Type B pancreatic cell (in vitro differentiated cells): ENCODE results near the gene SPOPL. TPM values are rescaled to one million over a fixed set of nuclear protein-coding genes. Genes with fewer than 3 reads are reported as not detected.
"Not testable (repeated sequence)": the region's sequence is repeated elsewhere in the genome, so short reads cannot be mapped to it uniquely, and the experiment has no call there.

Experiments used
- DNase-seq: peaks from one replicate; pipeline ENCODE4 v3.0.0; 2021; ENCODE audit warnings: mixed read lengths; ENCODE audit not compliant: unreplicated experiment; ENCODE audit errors: extremely low spot score
- H3K27ac Mint-ChIP-seq: 2 replicates; pipeline ENCODE4 v1.8.0; 2021; ENCODE audit warnings: mild to moderate bottlenecking, mixed read lengths
- H3K27me3 Mint-ChIP-seq: 2 replicates; pipeline ENCODE4 v1.8.0; 2021; ENCODE audit warnings: mixed read lengths
- H3K36me3 Mint-ChIP-seq: 2 replicates; pipeline ENCODE4 v1.8.0; 2021; ENCODE audit warnings: mixed read lengths
- H3K4me1 Mint-ChIP-seq: one replicate; pipeline ENCODE4 v1.8.0; 2021; ENCODE audit warnings: mixed read lengths; ENCODE audit not compliant: unreplicated experiment
- H3K4me3 Mint-ChIP-seq: 2 replicates; pipeline ENCODE4 v1.8.0; 2021; ENCODE audit warnings: mild to moderate bottlenecking, mixed read lengths
- H3K9me3 Mint-ChIP-seq: 2 replicates; pipeline ENCODE4 v1.8.0; 2021; ENCODE audit warnings: mixed read lengths
- total RNA-seq: library from RNA; stranded (reverse); gene quantifications from 2 replicates; pipeline ENCODE4 v1.2.1, GENCODE V29; 2021; ENCODE audit warnings: low replicate concordance
- TF ChIP-seq, protein P1 (sequence below): fragments of 200-600 bp; sonication (generic); conservative IDR thresholded peaks from 2 replicates; pipeline ENCODE4 v1.5.0; 2021; ENCODE audit warnings: antibody characterized with exemption, mild to moderate bottlenecking

The SPOPL gene
- total RNA-seq, 1 donor from 2014 or later = 24.7 TPM

DNA sequence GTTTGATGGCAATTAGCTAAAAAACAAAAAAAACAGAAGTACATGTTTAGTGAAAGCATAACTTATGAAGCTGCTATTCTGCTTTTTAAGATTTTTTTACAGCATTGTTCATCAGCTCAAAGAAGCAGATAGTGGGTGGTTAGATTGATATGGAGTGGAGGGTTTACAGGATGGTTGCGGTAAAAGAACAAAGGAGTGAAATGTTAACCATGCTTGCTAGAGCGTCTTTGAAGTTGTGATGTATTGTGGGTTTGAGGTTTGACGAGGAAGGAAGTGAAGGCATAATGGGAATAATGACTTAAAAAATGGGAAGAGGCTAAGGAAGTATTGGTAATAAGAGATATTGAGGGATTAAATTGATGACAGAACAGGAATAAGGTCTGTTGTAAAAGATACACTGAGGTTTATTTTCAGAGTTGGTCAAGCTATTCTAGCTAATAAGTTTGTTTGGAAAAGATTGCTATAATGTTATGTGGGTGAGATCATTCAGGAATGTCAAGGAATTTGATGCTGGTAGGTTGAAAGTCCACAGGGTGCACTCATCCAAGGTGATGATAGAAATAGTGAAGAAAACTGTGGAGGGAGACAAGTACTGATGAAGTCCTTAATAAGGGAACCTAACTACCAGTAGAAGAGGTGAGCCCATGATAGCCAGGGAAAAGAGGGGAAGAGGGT is 14.6 kb downstream of the SPOPL start:
- H3K9me3 Mint-ChIP-seq = peaks cover 8% of the 10 kb centered on the region
- peaks cover 26% of the 10 kb centered on the region for H3K36me3 Mint-ChIP-seq
- peaks cover 20% of the 10 kb centered on the region for H3K4me1 Mint-ChIP-seq
- peak overlapping the region; percentile 21 for H3K4me3 Mint-ChIP-seq
- TF ChIP-seq, protein P1, sequence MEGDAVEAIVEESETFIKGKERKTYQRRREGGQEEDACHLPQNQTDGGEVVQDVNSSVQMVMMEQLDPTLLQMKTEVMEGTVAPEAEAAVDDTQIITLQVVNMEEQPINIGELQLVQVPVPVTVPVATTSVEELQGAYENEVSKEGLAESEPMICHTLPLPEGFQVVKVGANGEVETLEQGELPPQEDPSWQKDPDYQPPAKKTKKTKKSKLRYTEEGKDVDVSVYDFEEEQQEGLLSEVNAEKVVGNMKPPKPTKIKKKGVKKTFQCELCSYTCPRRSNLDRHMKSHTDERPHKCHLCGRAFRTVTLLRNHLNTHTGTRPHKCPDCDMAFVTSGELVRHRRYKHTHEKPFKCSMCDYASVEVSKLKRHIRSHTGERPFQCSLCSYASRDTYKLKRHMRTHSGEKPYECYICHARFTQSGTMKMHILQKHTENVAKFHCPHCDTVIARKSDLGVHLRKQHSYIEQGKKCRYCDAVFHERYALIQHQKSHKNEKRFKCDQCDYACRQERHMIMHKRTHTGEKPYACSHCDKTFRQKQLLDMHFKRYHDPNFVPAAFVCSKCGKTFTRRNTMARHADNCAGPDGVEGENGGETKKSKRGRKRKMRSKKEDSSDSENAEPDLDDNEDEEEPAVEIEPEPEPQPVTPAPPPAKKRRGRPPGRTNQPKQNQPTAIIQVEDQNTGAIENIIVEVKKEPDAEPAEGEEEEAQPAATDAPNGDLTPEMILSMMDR = no peak
- no peak for DNase-seq
- H3K27me3 Mint-ChIP-seq = no peaks in the 10 kb centered on the region
- H3K27ac Mint-ChIP-seq = peak overlapping the region; percentile 53

DNA sequence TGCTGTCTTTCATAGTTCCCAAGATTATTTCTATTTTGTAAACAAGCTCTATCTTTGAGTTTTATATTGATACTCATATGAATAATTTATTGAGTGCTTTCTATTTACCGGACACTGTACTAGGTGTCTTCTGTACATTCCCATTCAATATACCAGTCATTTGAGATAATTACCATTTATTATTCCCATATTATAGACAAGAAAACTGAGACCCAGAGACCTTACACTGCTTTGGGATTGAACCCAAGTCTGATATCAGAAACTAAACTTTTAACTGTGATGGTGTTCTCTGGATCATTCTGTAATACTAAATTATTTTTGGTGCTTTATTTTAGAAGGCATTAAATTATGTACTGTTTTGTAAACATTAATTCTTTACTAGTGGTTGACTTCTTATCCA is 17.3 kb downstream of the SPOPL start:
- no peak overlapping the region for H3K4me3 Mint-ChIP-seq
- H3K27me3 Mint-ChIP-seq = no peaks in the 10 kb centered on the region
- TF ChIP-seq, protein P1 = no peak
- H3K4me1 Mint-ChIP-seq = peaks cover 35% of the 10 kb centered on the region
- H3K9me3 Mint-ChIP-seq = peaks cover 3% of the 10 kb centered on the region
- H3K36me3 Mint-ChIP-seq = peaks cover 30% of the 10 kb centered on the region
- H3K27ac Mint-ChIP-seq = no peak overlapping the region
- DNase-seq = no peak

DNA sequence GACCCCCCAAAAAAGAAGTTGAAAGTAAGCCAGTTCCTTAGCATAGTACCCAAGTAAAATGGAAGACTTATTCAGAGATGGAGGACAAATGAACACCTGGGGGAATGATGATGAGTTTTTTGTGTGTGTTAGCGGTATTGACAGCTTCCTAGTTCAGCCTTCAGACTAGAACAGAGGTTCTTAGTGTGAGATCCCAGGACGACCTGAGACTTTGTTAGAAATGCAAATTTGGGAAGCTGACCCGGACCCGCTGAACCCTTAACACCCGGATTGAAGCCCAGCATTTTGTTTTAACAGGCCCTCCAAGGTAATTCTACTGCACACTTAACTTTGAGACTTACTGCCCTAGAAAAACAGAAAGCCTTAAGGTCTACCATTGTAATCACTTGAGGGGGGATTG is 20.3 kb downstream of the SPOPL start:
- H3K4me1 Mint-ChIP-seq = peaks cover 23% of the 10 kb centered on the region
- H3K27ac Mint-ChIP-seq = no peak overlapping the region
- no peak for DNase-seq

DNA sequence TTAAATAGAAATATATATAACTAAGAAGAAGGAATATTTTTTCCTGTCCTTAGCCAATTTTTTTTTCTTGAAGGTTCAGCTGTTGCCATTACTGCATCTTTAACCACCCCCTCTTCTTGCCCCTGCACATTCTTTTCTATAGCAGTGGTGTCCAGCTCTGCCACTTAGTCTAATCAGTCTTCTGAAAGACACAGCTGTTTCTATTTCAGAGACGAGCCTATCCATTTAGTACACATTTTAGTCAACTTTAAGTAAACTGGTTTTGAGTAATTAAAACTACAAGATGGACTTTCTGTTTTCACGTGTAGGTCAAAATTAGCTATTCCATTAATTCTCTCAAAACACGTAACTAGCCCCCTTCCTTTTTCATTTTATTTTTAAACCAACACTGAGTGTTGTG is 21.0 kb downstream of the SPOPL start:
- H3K4me3 Mint-ChIP-seq = no peak overlapping the region
- DNase-seq = no peak
- peaks cover 28% of the 10 kb centered on the region for H3K36me3 Mint-ChIP-seq
- peaks cover 8% of the 10 kb centered on the region for H3K9me3 Mint-ChIP-seq
- H3K27ac Mint-ChIP-seq = no peak overlapping the region
- peaks cover 19% of the 10 kb centered on the region for H3K4me1 Mint-ChIP-seq
- TF ChIP-seq, protein P1 = no peak
- H3K27me3 Mint-ChIP-seq = no peaks in the 10 kb centered on the region

More for the DNA sequence above, 20.3 kb downstream of the SPOPL start:
- H3K9me3 Mint-ChIP-seq = peaks cover 11% of the 10 kb centered on the region
- H3K4me3 Mint-ChIP-seq = no peak overlapping the region
- H3K36me3 Mint-ChIP-seq = peaks cover 32% of the 10 kb centered on the region
- TF ChIP-seq, protein P1 = no peak
- H3K27me3 Mint-ChIP-seq = no peaks in the 10 kb centered on the region

DNA sequence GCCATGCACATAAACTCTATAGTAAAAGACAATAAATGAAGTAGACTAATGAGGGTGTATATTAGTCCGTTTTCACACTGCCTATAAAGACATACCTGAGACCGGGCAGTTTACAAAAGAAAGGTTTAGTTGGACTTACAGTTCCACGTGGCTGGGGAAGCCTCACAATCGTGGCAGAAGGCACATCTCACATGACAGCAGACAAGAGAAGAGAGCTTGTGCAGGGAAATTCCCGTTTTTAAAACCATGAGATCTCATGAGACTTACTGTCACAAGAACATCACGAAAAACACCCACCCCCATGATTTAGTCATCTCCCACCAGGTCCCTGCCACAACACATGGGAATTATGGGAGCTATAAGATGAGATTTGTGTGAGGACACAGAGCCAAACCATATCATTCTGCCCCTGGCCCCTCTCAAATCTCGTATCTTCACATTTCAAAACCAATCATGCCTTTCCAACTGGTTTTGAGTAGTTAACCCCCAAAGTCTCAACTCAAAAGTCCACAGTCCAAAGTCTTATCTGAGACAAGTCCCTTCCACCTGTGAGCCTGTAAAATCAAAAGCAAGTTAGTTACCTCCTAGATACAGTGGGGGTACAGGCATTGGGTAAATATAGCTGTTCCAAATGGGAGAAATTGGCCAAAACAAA is 21.6 kb downstream of the SPOPL start:
- Mint-ChIP-seq H3K36me3 (peaks cover 31% of the 10 kb centered on the region), H3K4me1 (peaks cover 22% of the 10 kb centered on the region)
- H3K27ac Mint-ChIP-seq, DNase-seq, H3K27me3 Mint-ChIP-seq, H3K4me3 Mint-ChIP-seq, H3K9me3 Mint-ChIP-seq: not testable (repeated sequence)

DNA sequence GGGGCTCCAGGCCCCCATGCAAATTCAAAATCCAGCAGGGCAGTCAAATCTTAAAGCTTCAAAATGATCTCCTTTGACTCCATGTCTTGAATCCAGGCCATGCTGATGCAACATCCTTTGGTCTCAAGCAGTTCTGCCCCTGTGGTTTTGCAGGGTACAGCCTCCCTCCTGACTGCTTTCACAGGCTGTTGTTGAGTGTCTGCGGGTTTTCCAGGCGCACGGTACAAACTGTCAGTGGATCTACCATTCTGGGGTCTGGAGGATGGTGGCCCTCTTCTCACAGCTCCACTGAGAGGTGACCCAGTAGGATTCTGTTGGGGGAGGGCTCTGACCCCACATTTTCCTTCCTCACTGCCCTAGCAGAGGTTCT is 22.1 kb downstream of the SPOPL start:
- not testable (repeated sequence) for H3K4me3 Mint-ChIP-seq

DNA sequence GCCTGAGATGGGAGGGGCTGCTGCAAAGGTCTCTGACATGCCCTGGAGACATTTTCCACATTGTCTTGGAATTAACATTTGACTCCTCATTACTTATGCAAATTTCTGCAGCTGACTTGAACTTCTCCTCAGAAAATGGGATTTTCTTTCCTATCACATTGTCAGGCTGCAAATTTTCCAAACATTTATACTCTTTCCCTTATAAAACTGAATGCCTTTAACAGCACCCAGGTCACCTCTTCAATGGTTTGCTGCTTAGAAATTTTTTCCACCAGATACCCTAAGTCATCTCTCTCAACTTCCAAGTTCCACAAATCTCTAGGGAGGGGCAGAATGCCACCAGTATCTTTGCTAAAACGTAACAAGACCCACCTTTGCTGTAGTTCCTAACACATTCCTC is 22.8 kb downstream of the SPOPL start:
- H3K4me3 Mint-ChIP-seq, H3K27ac Mint-ChIP-seq, DNase-seq, H3K9me3 Mint-ChIP-seq, H3K27me3 Mint-ChIP-seq: not testable (repeated sequence)
- Mint-ChIP-seq H3K36me3 (peaks cover 31% of the 10 kb centered on the region), H3K4me1 (peaks cover 21% of the 10 kb centered on the region)

More for the DNA sequence above, 22.1 kb downstream of the SPOPL start:
- H3K4me1 Mint-ChIP-seq = peaks cover 22% of the 10 kb centered on the region
- H3K9me3 Mint-ChIP-seq, H3K27ac Mint-ChIP-seq, DNase-seq, H3K27me3 Mint-ChIP-seq: not testable (repeated sequence)
- H3K36me3 Mint-ChIP-seq = peaks cover 31% of the 10 kb centered on the region
